ENCODE measurements around the gene ECPAS.
"Not testable (repeated sequence)": the region's sequence is repeated elsewhere in the genome, so short reads cannot be mapped to it uniquely, and the experiment has no call there.

Gene ECPAS

GRCh38 chr9:111334318-111334863, 149.8 kb downstream of the ECPAS start:
- not testable (repeated sequence) for DNase-seq

- DNase-seq = no peak
Measured at GRCh38 chr9:111330124-111330523, 154.1 kb downstream of the ECPAS start, which contains the start of gene OR2K2. Gene OR2K2, minus strand, starts transcription at chr9:111330224. Its CDS starts 1,791 bp downstream, at chr9:111328433.

- DNase-seq = no peak
Measured at GRCh38 chr9:111320631-111321030, 163.6 kb downstream of the ECPAS start.

- DNase-seq = no peak
Measured at GRCh38 chr9:111316796-111317195, 167.4 kb downstream of the ECPAS start.

Measured in hippocampal formation (tissue), 2 donors.